ENCODE results near the gene ARHGAP4.

DNA sequence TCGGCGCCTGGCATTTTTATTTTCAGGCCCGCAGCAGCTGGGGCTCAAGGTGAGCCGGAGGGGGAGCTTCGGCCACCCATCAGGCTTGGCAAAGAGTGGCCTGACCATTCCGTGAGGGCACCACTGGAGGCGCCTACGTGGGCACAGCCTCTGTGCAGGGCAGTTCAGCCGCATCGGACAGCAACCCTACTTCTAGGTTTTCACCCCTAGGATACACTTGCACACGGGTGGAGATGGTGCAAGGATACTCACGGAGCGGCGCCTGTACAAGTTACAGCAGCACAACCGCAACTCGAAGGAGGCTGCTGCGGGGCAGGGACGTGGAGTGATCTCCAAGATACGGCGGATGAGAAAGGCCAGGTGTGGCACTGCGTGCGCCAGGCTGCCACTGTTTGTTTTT is 34.7 kb upstream of the ARHGAP4 start:
- TF ChIP-seq, protein P1, sequence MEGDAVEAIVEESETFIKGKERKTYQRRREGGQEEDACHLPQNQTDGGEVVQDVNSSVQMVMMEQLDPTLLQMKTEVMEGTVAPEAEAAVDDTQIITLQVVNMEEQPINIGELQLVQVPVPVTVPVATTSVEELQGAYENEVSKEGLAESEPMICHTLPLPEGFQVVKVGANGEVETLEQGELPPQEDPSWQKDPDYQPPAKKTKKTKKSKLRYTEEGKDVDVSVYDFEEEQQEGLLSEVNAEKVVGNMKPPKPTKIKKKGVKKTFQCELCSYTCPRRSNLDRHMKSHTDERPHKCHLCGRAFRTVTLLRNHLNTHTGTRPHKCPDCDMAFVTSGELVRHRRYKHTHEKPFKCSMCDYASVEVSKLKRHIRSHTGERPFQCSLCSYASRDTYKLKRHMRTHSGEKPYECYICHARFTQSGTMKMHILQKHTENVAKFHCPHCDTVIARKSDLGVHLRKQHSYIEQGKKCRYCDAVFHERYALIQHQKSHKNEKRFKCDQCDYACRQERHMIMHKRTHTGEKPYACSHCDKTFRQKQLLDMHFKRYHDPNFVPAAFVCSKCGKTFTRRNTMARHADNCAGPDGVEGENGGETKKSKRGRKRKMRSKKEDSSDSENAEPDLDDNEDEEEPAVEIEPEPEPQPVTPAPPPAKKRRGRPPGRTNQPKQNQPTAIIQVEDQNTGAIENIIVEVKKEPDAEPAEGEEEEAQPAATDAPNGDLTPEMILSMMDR (IDR thresholded peaks at IDR 0.05 in 2 of 3, conservative IDR thresholded peaks at IDR 0.05 in 1 of 3; ENCODE audit: borderline replicate concordance in 1 of 3, insufficient read depth in 1 of 3, low read depth in 2 of 3, low read length in 2 of 3): no peak
- TF ChIP-seq POLR2AphosphoS5 (IDR thresholded peaks at IDR 0.05; ENCODE audit: low read depth, low read length) (no peak), EGR1 (IDR thresholded peaks at IDR 0.05; ENCODE audit: low read depth) (no peak), POLR2A (IDR thresholded peaks at IDR 0.05; ENCODE audit: borderline replicate concordance, extremely low read depth, insufficient read depth, insufficient read length) (no peak), EZH2 (IDR thresholded peaks at IDR 0.05) (no peak), RAD21 (IDR thresholded peaks at IDR 0.05; ENCODE audit: low read depth) (no peak), SP1 (IDR thresholded peaks at IDR 0.05; ENCODE audit: low read depth) (no peak), FOSL1 (IDR thresholded peaks at IDR 0.05; ENCODE audit: low read depth) (no peak), YY1 (IDR thresholded peaks at IDR 0.05; ENCODE audit: extremely low read depth, insufficient replicate concordance, low read depth, low read length) (no peak), SRF (IDR thresholded peaks at IDR 0.05; ENCODE audit: low read depth) (no peak), EZH2phosphoT487 (IDR thresholded peaks at IDR 0.05; ENCODE audit: borderline replicate concordance) (no peak), JUND (IDR thresholded peaks at IDR 0.05) (no peak), SIN3A (IDR thresholded peaks at IDR 0.05; ENCODE audit: low read depth) (no peak)
- TF ChIP-seq, protein P2, sequence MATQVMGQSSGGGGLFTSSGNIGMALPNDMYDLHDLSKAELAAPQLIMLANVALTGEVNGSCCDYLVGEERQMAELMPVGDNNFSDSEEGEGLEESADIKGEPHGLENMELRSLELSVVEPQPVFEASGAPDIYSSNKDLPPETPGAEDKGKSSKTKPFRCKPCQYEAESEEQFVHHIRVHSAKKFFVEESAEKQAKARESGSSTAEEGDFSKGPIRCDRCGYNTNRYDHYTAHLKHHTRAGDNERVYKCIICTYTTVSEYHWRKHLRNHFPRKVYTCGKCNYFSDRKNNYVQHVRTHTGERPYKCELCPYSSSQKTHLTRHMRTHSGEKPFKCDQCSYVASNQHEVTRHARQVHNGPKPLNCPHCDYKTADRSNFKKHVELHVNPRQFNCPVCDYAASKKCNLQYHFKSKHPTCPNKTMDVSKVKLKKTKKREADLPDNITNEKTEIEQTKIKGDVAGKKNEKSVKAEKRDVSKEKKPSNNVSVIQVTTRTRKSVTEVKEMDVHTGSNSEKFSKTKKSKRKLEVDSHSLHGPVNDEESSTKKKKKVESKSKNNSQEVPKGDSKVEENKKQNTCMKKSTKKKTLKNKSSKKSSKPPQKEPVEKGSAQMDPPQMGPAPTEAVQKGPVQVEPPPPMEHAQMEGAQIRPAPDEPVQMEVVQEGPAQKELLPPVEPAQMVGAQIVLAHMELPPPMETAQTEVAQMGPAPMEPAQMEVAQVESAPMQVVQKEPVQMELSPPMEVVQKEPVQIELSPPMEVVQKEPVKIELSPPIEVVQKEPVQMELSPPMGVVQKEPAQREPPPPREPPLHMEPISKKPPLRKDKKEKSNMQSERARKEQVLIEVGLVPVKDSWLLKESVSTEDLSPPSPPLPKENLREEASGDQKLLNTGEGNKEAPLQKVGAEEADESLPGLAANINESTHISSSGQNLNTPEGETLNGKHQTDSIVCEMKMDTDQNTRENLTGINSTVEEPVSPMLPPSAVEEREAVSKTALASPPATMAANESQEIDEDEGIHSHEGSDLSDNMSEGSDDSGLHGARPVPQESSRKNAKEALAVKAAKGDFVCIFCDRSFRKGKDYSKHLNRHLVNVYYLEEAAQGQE (IDR thresholded peaks at IDR 0.05; ENCODE audit: low read depth): no peak
